Activated naive CD4-positive, alpha-beta T cell treated with anti-CD3 and anti-CD28 coated beads, Interleukin-2, amount 10 ng/mL, durations not matched to agents 7 days and 5 days (primary cell): ENCODE results near the gene IGLL1.
"Not testable (repeated sequence)": the region's sequence is repeated elsewhere in the genome, so short reads cannot be mapped to it uniquely, and the experiment has no call there.

Experiments
- CTCF ChIA-PET: fragments of 350-600 bp; sonication (Branson Sonifier 250); formaldehyde crosslinking; loops from one replicate; lab custom pipeline; 2021; ENCODE audit warnings: antibody characterized with exemption; lab: Charles Lee
- DNase-seq: peaks from one replicate; pipeline ENCODE4 v3.0.0-alpha.2; 2020
- H3K27ac Mint-ChIP-seq: one replicate; pipeline ENCODE4 v1.8.0; 2021; ENCODE audit warnings: mild to moderate bottlenecking, moderate library complexity, mixed read lengths
- H3K27me3 Mint-ChIP-seq: one replicate; pipeline ENCODE4 v1.8.0; 2021; ENCODE audit warnings: mild to moderate bottlenecking, mixed read lengths
- H3K36me3 Mint-ChIP-seq: one replicate; pipeline ENCODE4 v1.8.0; 2021; ENCODE audit warnings: mixed read lengths
- H3K4me1 Mint-ChIP-seq: one replicate; pipeline ENCODE4 v1.8.0; 2021; ENCODE audit warnings: mixed read lengths
- H3K4me3 Mint-ChIP-seq: one replicate; pipeline ENCODE4 v1.8.0; 2021; ENCODE audit warnings: mild to moderate bottlenecking, moderate library complexity, mixed read lengths
- H3K9me3 Mint-ChIP-seq: one replicate; pipeline ENCODE4 v1.8.0; 2021; ENCODE audit warnings: mixed read lengths

Gene IGLL1

GRCh38 chr22:23563111-23563510 is 17.0 kb downstream of the IGLL1 start:
- no peak for DNase-seq
- Mint-ChIP-seq H3K9me3 (no peaks in the 10 kb centered on the region), H3K27ac (no peak overlapping the region), H3K4me1 (peaks cover 6% of the 10 kb centered on the region), H3K27me3 (peaks cover 69% of the 10 kb centered on the region), H3K36me3 (no peaks in the 10 kb centered on the region), H3K4me3 (no peak overlapping the region)
- CTCF ChIA-PET = no interaction called here

- Mint-ChIP-seq H3K4me1 (peaks cover 6% of the 10 kb centered on the region), H3K27ac (no peak overlapping the region), H3K4me3 (no peak overlapping the region), H3K27me3 (peaks cover 59% of the 10 kb centered on the region), H3K9me3 (no peaks in the 10 kb centered on the region), H3K36me3 (no peaks in the 10 kb centered on the region)
- DNase-seq = no peak
- CTCF ChIA-PET = no interaction called here
Observed at GRCh38 chr22:23562186-23562585, 17.9 kb downstream of the IGLL1 start.

DNA sequence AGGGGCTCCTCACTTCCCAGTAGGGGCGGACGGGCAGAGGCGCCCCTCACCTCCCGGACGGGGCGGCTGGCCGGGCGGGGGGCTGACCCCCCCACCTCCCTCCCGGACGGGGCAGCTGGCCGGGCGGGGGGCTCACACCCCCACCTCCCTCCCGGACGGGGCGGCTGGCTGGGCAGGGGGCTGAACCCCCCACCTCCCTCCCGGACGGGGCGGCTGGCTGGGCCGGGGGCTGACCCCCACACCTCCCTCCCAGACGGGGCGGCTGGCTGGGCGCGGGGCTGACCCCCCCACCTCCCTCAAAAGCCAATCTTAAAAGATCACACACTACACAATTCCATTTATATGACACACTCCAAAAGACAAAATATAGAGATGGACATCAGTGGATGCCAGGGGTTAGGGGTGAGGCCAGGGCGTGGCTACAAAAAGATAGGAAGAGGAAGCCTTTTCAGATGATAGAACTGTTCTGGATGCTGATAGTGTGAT is 19.0 kb downstream of the IGLL1 start:
- peaks cover 54% of the 10 kb centered on the region for H3K27me3 Mint-ChIP-seq
- H3K4me1 Mint-ChIP-seq, H3K27ac Mint-ChIP-seq, CTCF ChIA-PET, H3K4me3 Mint-ChIP-seq, DNase-seq, H3K36me3 Mint-ChIP-seq, H3K9me3 Mint-ChIP-seq: not testable (repeated sequence)

DNA sequence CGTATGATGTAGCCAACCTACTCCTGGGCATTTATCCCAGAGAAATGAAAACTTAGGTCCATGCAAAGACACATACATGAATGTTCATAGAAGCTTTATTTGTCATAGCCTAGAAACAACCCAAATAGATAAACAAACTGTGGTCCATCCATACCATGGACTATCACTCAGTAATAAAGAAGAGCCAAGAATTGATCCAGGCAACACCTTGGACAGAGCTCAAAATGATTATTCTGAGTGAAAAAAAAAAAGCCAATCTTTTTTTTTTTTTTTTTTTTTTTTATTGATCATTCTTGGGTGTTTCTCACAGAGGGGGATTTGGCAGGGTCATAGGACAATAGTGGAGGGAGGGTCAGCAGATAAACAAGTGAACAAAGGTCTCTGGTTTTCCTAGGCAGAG is 19.9 kb downstream of the IGLL1 start:
- H3K36me3 Mint-ChIP-seq, H3K27ac Mint-ChIP-seq, DNase-seq, CTCF ChIA-PET, H3K4me1 Mint-ChIP-seq, H3K4me3 Mint-ChIP-seq, H3K9me3 Mint-ChIP-seq: not testable (repeated sequence)
- H3K27me3 Mint-ChIP-seq = peaks cover 46% of the 10 kb centered on the region

DNA sequence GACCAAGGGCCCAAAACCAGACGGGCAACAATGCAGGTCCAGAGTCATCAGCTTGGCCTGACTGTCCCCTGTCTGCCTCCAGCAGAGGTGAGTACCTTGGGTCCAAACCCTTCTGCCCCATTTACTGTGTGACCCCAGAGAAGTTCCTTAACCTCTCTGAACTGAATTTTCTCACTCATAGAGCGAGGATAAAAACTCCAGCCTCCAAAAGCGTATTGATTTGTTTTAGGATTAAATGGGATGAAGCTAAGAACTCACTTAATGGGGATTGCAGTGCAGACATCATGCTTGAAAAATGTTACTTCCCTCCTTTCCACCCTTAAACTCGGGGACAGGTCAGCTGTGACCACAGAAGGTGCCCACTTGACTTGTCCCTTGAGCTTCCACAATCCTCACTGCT is 22.6 kb downstream of the IGLL1 start:
- peak; percentile 13 for DNase-seq
- H3K9me3 Mint-ChIP-seq = no peaks in the 10 kb centered on the region
- CTCF ChIA-PET = no interaction called here
- H3K36me3 Mint-ChIP-seq = no peaks in the 10 kb centered on the region
- H3K4me3 Mint-ChIP-seq = no peak overlapping the region
- H3K27me3 Mint-ChIP-seq = peaks cover 23% of the 10 kb centered on the region
- no peaks in the 10 kb centered on the region for H3K4me1 Mint-ChIP-seq
- no peak overlapping the region for H3K27ac Mint-ChIP-seq

- Mint-ChIP-seq H3K27me3 (peaks cover 19% of the 10 kb centered on the region), H3K36me3 (no peaks in the 10 kb centered on the region), H3K4me3 (no peak overlapping the region), H3K9me3 (no peaks in the 10 kb centered on the region), H3K27ac (no peak overlapping the region), H3K4me1 (no peaks in the 10 kb centered on the region)
- peak; percentile 10 for DNase-seq
- CTCF ChIA-PET = no interaction called here
Observed at GRCh38 chr22:23557036-23557435, 23.1 kb downstream of the IGLL1 start.

GRCh38 chr22:23556026-23556620 is 24.0 kb downstream of the IGLL1 start:
- no peaks in the 10 kb centered on the region for H3K4me1 Mint-ChIP-seq
- peaks cover 17% of the 10 kb centered on the region for H3K27me3 Mint-ChIP-seq
- no peaks in the 10 kb centered on the region for H3K9me3 Mint-ChIP-seq
- H3K27ac Mint-ChIP-seq = no peak overlapping the region
- H3K4me3 Mint-ChIP-seq = no peak overlapping the region
- CTCF ChIA-PET = no interaction called here
- no peaks in the 10 kb centered on the region for H3K36me3 Mint-ChIP-seq
- DNase-seq = peak; percentile 7

DNA sequence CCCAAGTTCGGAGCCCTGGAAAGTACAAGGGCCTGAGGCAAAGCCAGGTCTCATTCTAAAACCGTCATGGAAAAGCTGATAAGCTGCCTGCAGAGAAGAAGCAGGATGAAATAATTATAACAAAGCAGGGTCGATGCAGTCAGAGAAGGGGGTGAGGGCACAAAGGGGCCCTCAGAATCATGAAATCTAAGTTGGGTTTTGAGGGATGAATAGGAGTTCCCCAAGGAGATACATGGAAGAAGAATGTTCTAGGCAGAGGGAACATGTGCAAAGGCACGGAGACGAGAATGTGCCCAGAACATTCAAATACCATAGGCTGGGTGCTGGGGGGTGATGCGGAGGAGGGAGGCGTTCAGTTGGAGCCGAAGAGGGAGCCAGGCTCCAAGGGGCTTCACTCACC is 25.0 kb downstream of the IGLL1 start:
- no peak overlapping the region for H3K4me3 Mint-ChIP-seq
- no peaks in the 10 kb centered on the region for H3K9me3 Mint-ChIP-seq
- CTCF ChIA-PET = no interaction called here
- no peak overlapping the region for H3K27ac Mint-ChIP-seq
- peak; percentile 1 for DNase-seq
- H3K36me3 Mint-ChIP-seq = no peaks in the 10 kb centered on the region
- peaks cover 17% of the 10 kb centered on the region for H3K27me3 Mint-ChIP-seq
- H3K4me1 Mint-ChIP-seq = no peaks in the 10 kb centered on the region

DNA sequence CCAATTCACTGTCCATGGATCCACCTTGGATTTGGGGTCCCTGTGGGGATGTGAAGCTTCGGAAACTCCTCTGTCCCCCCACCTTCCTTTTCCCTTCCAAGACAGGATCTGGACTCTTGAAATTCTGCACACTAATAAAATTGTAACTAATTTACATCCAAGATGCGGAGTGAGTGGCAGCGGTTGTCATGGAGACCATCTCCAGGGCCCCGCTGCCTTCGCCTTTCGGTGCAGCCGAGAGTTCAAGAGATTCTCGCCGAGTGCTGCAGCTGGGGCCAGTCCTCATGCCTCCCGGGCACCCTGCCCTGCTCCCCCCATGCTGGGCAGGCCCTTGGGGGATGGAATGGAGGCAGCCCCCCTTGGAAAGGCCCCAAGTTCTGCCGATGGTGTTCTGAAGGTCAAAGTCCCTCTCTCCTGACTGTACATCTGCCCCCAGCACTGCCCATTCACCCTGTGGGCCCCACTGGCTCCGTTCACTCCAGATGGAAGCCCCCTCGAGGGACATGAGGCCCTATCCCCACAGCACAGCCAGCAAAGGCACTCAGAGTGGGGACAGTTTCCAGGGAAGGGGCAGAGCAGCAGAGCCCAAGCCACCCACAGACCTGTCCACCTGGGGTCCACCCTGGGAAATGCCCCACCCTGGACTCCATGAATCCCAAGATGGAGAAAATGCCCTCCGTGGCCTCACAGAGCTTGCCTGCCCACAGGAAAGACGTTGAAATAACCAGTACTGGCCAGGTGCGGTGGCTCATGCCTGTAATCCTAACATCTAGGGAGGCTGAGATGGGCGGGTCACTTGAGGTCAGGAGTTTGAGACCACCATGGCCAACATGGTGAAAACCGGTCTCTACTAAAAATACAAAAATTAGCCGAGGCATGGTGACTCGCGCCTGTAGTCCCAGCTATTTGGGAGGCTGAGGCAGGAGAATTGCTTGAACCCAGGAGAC is 25.9 kb downstream of the IGLL1 start:
- no peaks in the 10 kb centered on the region for H3K4me1 Mint-ChIP-seq
- no peak overlapping the region for H3K27ac Mint-ChIP-seq
- DNase-seq = peak; percentile 7
- H3K9me3 Mint-ChIP-seq = no peaks in the 10 kb centered on the region
- peaks cover 14% of the 10 kb centered on the region for H3K27me3 Mint-ChIP-seq
- CTCF ChIA-PET = no interaction called here
- no peaks in the 10 kb centered on the region for H3K36me3 Mint-ChIP-seq
- no peak overlapping the region for H3K4me3 Mint-ChIP-seq

DNA sequence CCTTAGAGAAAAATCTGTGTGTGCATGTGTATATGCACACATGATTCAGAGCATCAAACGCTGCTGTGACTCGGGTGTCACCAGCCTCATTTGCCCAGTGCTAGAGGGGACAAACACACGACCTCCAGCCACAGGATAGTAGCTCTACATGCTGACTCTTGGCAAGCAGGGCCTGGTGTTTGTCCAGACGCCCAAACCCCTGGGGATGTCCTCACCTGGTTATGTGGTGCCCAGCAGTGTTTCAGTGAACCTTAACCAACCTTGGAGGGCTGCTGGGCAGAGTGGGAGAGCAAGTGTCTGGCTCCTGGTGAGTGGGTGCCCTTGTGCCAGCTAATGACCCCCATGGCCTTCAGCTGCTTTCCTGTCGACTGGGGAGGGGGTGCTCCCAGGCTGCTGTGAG is 26.7 kb downstream of the IGLL1 start:
- no peaks in the 10 kb centered on the region for H3K9me3 Mint-ChIP-seq
- H3K36me3 Mint-ChIP-seq = no peaks in the 10 kb centered on the region
- peak; percentile 1 for DNase-seq
- H3K4me3 Mint-ChIP-seq = no peak overlapping the region
- H3K4me1 Mint-ChIP-seq = no peaks in the 10 kb centered on the region
- no peak overlapping the region for H3K27ac Mint-ChIP-seq
- H3K27me3 Mint-ChIP-seq = peaks cover 8% of the 10 kb centered on the region
- CTCF ChIA-PET = no interaction called here

DNA sequence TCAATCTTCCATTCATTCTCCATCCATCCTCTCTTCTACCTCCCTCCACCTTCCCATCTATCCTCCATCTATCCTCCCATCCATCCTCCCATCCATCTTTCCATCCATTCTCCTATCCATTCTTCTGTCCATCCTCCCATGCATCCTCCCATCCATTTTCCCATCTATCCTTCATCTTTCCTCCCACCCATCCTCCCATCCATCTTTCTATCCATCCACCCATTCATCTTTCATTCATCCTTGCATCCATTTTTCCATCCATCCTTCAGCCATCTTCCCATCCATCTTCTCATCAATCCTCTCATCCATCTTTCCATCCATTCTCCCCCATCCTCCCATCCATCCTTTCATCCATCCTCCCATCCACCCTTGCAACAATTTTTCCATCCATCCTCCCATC is 27.5 kb downstream of the IGLL1 start:
- DNase-seq = no peak
- H3K36me3 Mint-ChIP-seq = no peaks in the 10 kb centered on the region
- peaks cover 6% of the 10 kb centered on the region for H3K27me3 Mint-ChIP-seq
- H3K27ac Mint-ChIP-seq = no peak overlapping the region
- H3K4me3 Mint-ChIP-seq = no peak overlapping the region
- no peaks in the 10 kb centered on the region for H3K4me1 Mint-ChIP-seq
- peaks cover under 1% of the 10 kb centered on the region for H3K9me3 Mint-ChIP-seq
- CTCF ChIA-PET = no interaction called here

DNA sequence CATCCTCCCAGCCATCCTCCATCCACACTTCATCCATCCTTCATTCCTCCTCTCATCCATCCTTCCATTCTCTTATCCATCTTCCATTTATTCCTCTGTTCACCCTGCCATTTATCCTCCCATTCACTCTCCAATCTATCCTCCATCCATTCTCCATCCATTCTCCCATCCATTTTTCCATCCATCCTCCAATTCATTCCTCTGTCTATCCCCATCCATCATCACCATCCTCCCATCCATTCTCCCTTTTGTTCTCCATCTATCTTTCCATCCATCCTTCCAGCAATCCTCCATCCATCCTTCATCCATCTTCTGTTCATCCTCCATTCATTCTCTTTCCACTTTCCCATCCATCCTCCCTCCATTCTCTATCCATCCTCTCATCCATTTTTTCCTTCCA is 28.7 kb downstream of the IGLL1 start:
- CTCF ChIA-PET = no interaction called here
- no peak overlapping the region for H3K4me3 Mint-ChIP-seq

GRCh38 chr22:23550049-23550650 is 29.9 kb downstream of the IGLL1 start:
- H3K4me3 Mint-ChIP-seq = no peak overlapping the region
- H3K4me1 Mint-ChIP-seq = no peaks in the 10 kb centered on the region
- H3K27ac Mint-ChIP-seq = no peak overlapping the region
- DNase-seq = no peak
- H3K36me3 Mint-ChIP-seq = no peaks in the 10 kb centered on the region
- no peaks in the 10 kb centered on the region for H3K27me3 Mint-ChIP-seq
- H3K9me3 Mint-ChIP-seq = peaks cover 2% of the 10 kb centered on the region
- CTCF ChIA-PET = no interaction called here

More for the DNA sequence above, 28.7 kb downstream of the IGLL1 start:
- no peak for DNase-seq
- no peaks in the 10 kb centered on the region for H3K4me1 Mint-ChIP-seq
- H3K27ac Mint-ChIP-seq = no peak overlapping the region
- no peaks in the 10 kb centered on the region for H3K36me3 Mint-ChIP-seq
- no peaks in the 10 kb centered on the region for H3K27me3 Mint-ChIP-seq
- H3K9me3 Mint-ChIP-seq = peaks cover 2% of the 10 kb centered on the region

GRCh38 chr22:23549198-23549595 is 30.9 kb downstream of the IGLL1 start:
- Mint-ChIP-seq H3K4me3 (no peak overlapping the region), H3K36me3 (no peaks in the 10 kb centered on the region), H3K9me3 (peaks cover 2% of the 10 kb centered on the region), H3K4me1 (no peaks in the 10 kb centered on the region), H3K27me3 (no peaks in the 10 kb centered on the region), H3K27ac (no peak overlapping the region)
- DNase-seq = peak; percentile 10
- CTCF ChIA-PET = no interaction called here
